HEK293T (cell line): Measurements from ENCODE around the gene ERC1.

Experiments used
- CTBP1 ChIP-seq: fragments of 450-650 bp; IDR thresholded peaks from 2 replicates; pipeline ENCODE4 v1.6.1; 2016; ENCODE audit warnings: borderline replicate concordance
- ELF4 ChIP-seq: fragments of 450-650 bp; IDR thresholded peaks from 2 replicates; pipeline ENCODE4 v1.6.1; 2017; ENCODE audit warnings: antibody characterized with exemption
- FOXM1 ChIP-seq: fragments of 450-650 bp; IDR thresholded peaks from 2 replicates; pipeline ENCODE4 v1.6.1; 2017; ENCODE audit warnings: mild to moderate bottlenecking, borderline replicate concordance
- HDGF ChIP-seq: fragments of 450-650 bp; IDR thresholded peaks from 2 replicates; pipeline ENCODE4 v1.6.1; 2017; ENCODE audit warnings: antibody characterized with exemption, borderline replicate concordance
- L3MBTL2 ChIP-seq: fragments of 450-650 bp; conservative IDR thresholded peaks from 2 replicates; pipeline ENCODE4 v1.6.1; 2016; ENCODE audit warnings: mild to moderate bottlenecking
- LEF1 ChIP-seq: fragments of 450-650 bp; IDR thresholded peaks from 2 replicates; pipeline ENCODE4 v1.6.1; 2017; ENCODE audit warnings: mild to moderate bottlenecking, borderline replicate concordance
- PKNOX1 ChIP-seq: fragments of 450-650 bp; IDR thresholded peaks from 2 replicates; pipeline ENCODE4 v1.6.1; 2016
- SP1 ChIP-seq: fragments of 450-650 bp; IDR thresholded peaks from 2 replicates; pipeline ENCODE4 v1.6.1; 2017
- TARDBP ChIP-seq: fragments of 450-650 bp; IDR thresholded peaks from 2 replicates; pipeline ENCODE4 v1.6.1; 2016
- ZNF384 ChIP-seq: fragments of 450-650 bp; IDR thresholded peaks from 2 replicates; pipeline ENCODE4 v1.6.1; 2016

DNA sequence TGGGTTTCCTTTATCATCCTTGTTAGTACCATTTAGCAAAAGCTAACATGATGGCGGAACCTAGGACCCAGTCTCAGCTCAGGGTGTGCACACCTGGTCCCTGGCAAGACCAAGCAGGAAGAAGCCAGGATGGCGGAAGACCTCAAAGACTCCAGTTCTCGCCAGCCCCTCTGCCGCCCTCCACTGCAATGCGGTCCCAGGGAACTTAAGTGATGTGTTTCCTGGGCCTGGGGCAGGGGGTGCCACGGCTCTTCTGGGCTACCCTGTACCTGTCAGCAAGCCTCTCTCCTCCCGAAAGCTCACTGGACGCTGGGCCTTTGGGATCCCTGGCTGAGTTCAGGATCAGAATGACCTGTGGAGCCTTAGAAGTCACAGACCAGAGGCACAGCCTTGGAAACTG lies 532.0 kb downstream of the ERC1 start:
- no peak for TF ChIP-seq SP1
- TF ChIP-seq PKNOX1: no peak
- TF ChIP-seq TARDBP: no peak
- no peak for TF ChIP-seq ELF4
- TF ChIP-seq CTBP1: no peak
- no peak for TF ChIP-seq LEF1
- TF ChIP-seq HDGF: no peak
- TF ChIP-seq ZNF384: no peak
- TF ChIP-seq FOXM1: no peak
- no peak for TF ChIP-seq L3MBTL2
